Lower lobe of right lung (tissue), 2 donors: ENCODE results near the gene RRP1B. TPM values are rescaled to one million over a fixed set of nuclear protein-coding genes. Genes with fewer than 3 reads are reported as not detected.

Experiments used
- ATAC-seq, 2 donors: fragments of 200-7000 bp; cut with Tn5 transposase; one replicate each; pipeline ENCODE4 v1.9.1; 2020 to 2022; ENCODE audit warnings: mild to moderate bottlenecking in 2 of 2, moderate library complexity in 2 of 2
- DNase-seq: peaks from one replicate; pipeline ENCODE4 v3.0.0-alpha.2; 2020
- H3K27ac ChIP-seq: fragments of 200-600 bp; one replicate; pipeline ENCODE4 v1.8.0; 2022
- H3K27me3 ChIP-seq: fragments of 200-600 bp; one replicate; pipeline ENCODE4 v1.8.0; 2022; ENCODE audit warnings: low read depth
- H3K36me3 ChIP-seq: fragments of 200-600 bp; one replicate; pipeline ENCODE4 v1.8.0; 2022; ENCODE audit warnings: mild to moderate bottlenecking
- H3K4me1 ChIP-seq: fragments of 200-600 bp; one replicate; pipeline ENCODE4 v1.8.0; 2022
- H3K4me3 ChIP-seq: fragments of 200-600 bp; one replicate; pipeline ENCODE4 v1.8.0; 2022; ENCODE audit warnings: mild to moderate bottlenecking
- H3K9me3 ChIP-seq: fragments of 200-600 bp; one replicate; pipeline ENCODE4 v1.8.0; 2022
- intact Hi-C: fragments of 100-400 bp; cut with DNase I; formaldehyde crosslinking; loops from one replicate; pipeline ENCODE4 v1.11.0; 2022
- microRNA-seq: library from miRNA; unstranded; fragments of <30 nt; microRNA quantifications from one replicate; pipeline ENCODE4 v1.2.0, GENCODE V29; 2020; ENCODE audit warnings: borderline number of aligned reads
- total RNA-seq: library from RNA; stranded (reverse); fragmentation: NEBNext Ultra II Directional; extraction: Animal tissue kit (Norgen Biotek cat#: 25700); gene quantifications from one replicate; pipeline ENCODE4 v1.2.1, GENCODE V29; 2021
- TF ChIP-seq, protein P1 (sequence below): fragments of 200-600 bp; IDR thresholded peaks from one replicate; pipeline ENCODE4 v1.8.0; 2022; ENCODE audit warnings: antibody characterized with exemption, mild to moderate bottlenecking
- donor health status: DM: no; HTN: yes; CAD: no; lungs with severe emphysema.

Gene RRP1B
- total RNA-seq, 1 donor from 2014 or later = 18.1 TPM

DNA sequence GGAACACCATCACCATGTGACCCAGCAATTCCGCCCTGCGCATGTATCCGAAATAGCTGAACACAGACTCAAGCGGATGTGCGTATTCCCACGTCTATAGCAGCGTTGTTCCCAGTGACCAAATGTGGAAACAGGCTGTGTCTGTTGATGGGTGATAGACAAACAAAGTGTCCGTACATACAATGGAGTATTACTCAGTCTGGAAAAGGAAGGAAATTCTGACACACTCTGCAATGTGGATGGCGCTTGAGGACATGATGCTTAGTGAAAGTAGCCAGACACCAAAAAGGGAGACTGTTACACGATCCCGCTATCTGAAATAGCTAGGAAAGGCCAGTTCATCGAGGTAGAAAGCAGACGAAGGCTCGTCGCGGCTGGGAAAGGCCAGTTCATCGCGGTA lies 85.4 kb downstream of the RRP1B start:
- Histone ChIP-seq H3K27me3 (no peaks in the 10 kb centered on the region), H3K36me3 (peaks cover 79% of the 10 kb centered on the region), H3K27ac (no peak overlapping the region), H3K9me3 (no peaks in the 10 kb centered on the region), H3K4me3 (no peak overlapping the region), H3K4me1 (peaks cover 10% of the 10 kb centered on the region)
- ATAC-seq = no peak
- TF ChIP-seq, protein P1, sequence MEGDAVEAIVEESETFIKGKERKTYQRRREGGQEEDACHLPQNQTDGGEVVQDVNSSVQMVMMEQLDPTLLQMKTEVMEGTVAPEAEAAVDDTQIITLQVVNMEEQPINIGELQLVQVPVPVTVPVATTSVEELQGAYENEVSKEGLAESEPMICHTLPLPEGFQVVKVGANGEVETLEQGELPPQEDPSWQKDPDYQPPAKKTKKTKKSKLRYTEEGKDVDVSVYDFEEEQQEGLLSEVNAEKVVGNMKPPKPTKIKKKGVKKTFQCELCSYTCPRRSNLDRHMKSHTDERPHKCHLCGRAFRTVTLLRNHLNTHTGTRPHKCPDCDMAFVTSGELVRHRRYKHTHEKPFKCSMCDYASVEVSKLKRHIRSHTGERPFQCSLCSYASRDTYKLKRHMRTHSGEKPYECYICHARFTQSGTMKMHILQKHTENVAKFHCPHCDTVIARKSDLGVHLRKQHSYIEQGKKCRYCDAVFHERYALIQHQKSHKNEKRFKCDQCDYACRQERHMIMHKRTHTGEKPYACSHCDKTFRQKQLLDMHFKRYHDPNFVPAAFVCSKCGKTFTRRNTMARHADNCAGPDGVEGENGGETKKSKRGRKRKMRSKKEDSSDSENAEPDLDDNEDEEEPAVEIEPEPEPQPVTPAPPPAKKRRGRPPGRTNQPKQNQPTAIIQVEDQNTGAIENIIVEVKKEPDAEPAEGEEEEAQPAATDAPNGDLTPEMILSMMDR = no peak
- intact Hi-C loops = no loop called here
- DNase-seq = no peak

Small RNAs within 50 kb of the gene (microRNA-seq; reads per million reads assigned to microRNA genes)
- gene MIR6070 = not detected

Other genes with a start within 250 kb of the RRP1B start
- 30.1 TPM for gene SIK1, start 232.4 kb upstream of the RRP1B start, total RNA-seq
- gene HSF2BP, start 72 bp upstream of the RRP1B start, total RNA-seq = 0.32 TPM
- 195 TPM for gene PDXK, start 59.6 kb downstream of the RRP1B start, total RNA-seq
- 154 TPM for gene CSTB, start 116.7 kb downstream of the RRP1B start, total RNA-seq
- gene RRP1, start 130.0 kb downstream of the RRP1B start, total RNA-seq = 13.6 TPM
- gene AGPAT3, start 205.7 kb downstream of the RRP1B start, total RNA-seq = 83.3 TPM